Fibroblast of lung (primary cell): ENCODE measurements around the gene SCD5.

Experiments
- EZH2 ChIP-seq: IDR thresholded peaks from 2 replicates; pipeline ENCODE4 v1.5.1; 2012; ENCODE audit warnings: low read length, control low read depth, mild to moderate bottlenecking; ENCODE audit errors: missing control alignments
- TF ChIP-seq, protein P1 (sequence below), 2 donors: IDR thresholded peaks in 1 of 2; conservative IDR thresholded peaks in 1 of 2; 1 replicate in 1 of 2; 2 replicates in 1 of 2; pipeline ENCODE4 v1.5.1; 2011 to 2012; ENCODE audit warnings: low read length in 2 of 2, control low read depth in 1 of 2, inconsistent platforms in 1 of 2, low read depth in 1 of 2, mild to moderate bottlenecking in 1 of 2

DNA sequence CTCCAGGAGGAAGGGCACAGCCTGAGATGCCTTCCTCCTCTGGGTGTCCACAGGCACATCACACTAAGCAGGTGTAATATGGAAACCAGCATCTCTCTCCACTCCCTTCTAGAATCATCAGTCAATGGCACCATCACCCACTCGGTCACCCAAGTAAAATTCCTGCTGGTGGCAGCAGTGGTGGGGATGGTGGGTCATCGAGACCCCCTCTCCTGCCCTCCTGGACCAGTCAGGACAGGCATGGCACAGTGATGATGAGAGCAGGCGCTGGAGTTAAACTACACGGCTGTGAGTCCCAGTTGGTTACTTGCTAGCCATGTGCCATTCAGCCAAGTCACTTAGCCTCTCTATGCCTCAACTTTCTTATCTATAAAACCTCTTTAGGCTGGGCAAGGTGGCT is 42.5 kb downstream of the SCD5 start:
- TF ChIP-seq EZH2, result no peak
- TF ChIP-seq, protein P1, sequence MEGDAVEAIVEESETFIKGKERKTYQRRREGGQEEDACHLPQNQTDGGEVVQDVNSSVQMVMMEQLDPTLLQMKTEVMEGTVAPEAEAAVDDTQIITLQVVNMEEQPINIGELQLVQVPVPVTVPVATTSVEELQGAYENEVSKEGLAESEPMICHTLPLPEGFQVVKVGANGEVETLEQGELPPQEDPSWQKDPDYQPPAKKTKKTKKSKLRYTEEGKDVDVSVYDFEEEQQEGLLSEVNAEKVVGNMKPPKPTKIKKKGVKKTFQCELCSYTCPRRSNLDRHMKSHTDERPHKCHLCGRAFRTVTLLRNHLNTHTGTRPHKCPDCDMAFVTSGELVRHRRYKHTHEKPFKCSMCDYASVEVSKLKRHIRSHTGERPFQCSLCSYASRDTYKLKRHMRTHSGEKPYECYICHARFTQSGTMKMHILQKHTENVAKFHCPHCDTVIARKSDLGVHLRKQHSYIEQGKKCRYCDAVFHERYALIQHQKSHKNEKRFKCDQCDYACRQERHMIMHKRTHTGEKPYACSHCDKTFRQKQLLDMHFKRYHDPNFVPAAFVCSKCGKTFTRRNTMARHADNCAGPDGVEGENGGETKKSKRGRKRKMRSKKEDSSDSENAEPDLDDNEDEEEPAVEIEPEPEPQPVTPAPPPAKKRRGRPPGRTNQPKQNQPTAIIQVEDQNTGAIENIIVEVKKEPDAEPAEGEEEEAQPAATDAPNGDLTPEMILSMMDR (conservative IDR thresholded peaks at IDR 0.05 in 1 of 2, IDR thresholded peaks at IDR 0.05 in 1 of 2; ENCODE audit: low read depth in 1 of 2, low read length in 2 of 2), result no peak
